Transverse colon (tissue), 4 donors: ENCODE data around the gene C3AR1. TPM values are rescaled to one million over a fixed set of nuclear protein-coding genes. Genes with fewer than 3 reads are reported as not detected.
"Not testable (repeated sequence)": the region's sequence is repeated elsewhere in the genome, so short reads cannot be mapped to it uniquely, and the experiment has no call there.

Source experiments
- DNase-seq: peaks from one replicate; pipeline ENCODE4 v3.0.0-alpha.2; 2019
- H3K27ac ChIP-seq, 4 donors: fragments of 200-600 bp; sonication (generic); 2 replicates each; pipeline ENCODE4 v1.5.1; 2016 to 2018; ENCODE audit warnings: inconsistent platforms in 4 of 4
- H3K27me3 ChIP-seq: fragments of 200-600 bp; sonication (generic); 2 replicates; pipeline ENCODE4 v1.5.1; 2017; ENCODE audit warnings: inconsistent platforms
- H3K36me3 ChIP-seq, 4 donors: fragments of 200-600 bp; sonication (generic); 2 replicates each; pipeline ENCODE4 v1.5.1; 2017 to 2019; ENCODE audit warnings: inconsistent platforms in 4 of 4
- H3K4me1 ChIP-seq, 4 donors: fragments of 200-600 bp; sonication (generic); 2 replicates each; pipeline ENCODE4 v1.5.1; 2017 to 2020; ENCODE audit warnings: inconsistent platforms in 4 of 4
- H3K4me3 ChIP-seq, 4 donors: fragments of 200-600 bp; sonication (generic); 1 replicate in 1 of 4; 2 replicates in 3 of 4; pipeline versions ENCODE4 v1.5.1 to v1.6.1; 2017 to 2019; ENCODE audit warnings: inconsistent platforms in 4 of 4
- H3K9me3 ChIP-seq, 2 donors: fragments of 200-600 bp; sonication (generic); 2 replicates each; pipeline ENCODE4 v1.5.1; 2017 to 2019; ENCODE audit warnings: inconsistent platforms in 2 of 2
- CTCF ChIP-seq, 5 experiments: fragments of 200-600 bp in 3 of 5; fragments of 450-650 bp in 2 of 5; sonication (generic) in 3 of 5; IDR thresholded peaks; 1 replicate in 2 of 5; 2 replicates in 3 of 5; pipeline ENCODE4 v1.5.1; 2016 to 2017; ENCODE audit warnings: antibody characterized with exemption in 5 of 5, inconsistent platforms in 3 of 5, mild to moderate bottlenecking in 2 of 5, moderate library complexity in 1 of 5
- EP300 ChIP-seq: sonication (generic); formaldehyde crosslinking; IDR thresholded peaks from one replicate; pipeline ENCODE4 v1.6.1; 2017; ENCODE audit warnings: antibody characterized with exemption, low read depth
- POLR2A ChIP-seq: fragments of 450-650 bp; IDR thresholded peaks from one replicate; pipeline ENCODE4 v1.6.1; 2016; ENCODE audit warnings: antibody characterized with exemption, mild to moderate bottlenecking, moderate library complexity
- POLR2AphosphoS5 ChIP-seq, 3 donors: sonication (generic); formaldehyde crosslinking; IDR thresholded peaks; one replicate each; pipeline ENCODE4 v1.6.1; 2016; ENCODE audit warnings: antibody characterized with exemption in 3 of 3
- WGBS, 2 donors: methylation state at CpG; one replicate each; pipeline ENCODE4 v1.1.5; 2018; ENCODE audit warnings: low coverage in 1 of 2; 5-methylcytosine and 5-hydroxymethylcytosine counted together
- in situ Hi-C, 4 donors: fragments of 200-750 bp; cut with MboI; loops; one replicate each; pipeline versions ENCODE4 v1.15.0 to v1.15.1; 2017; ENCODE audit warnings: low sequenced_read_pairs in 3 of 4, low pct_ligation_motif_present in 1 of 4, low pct_unique_long_range_greater_than_20kb in 1 of 4
- intact Hi-C: fragments of 100-400 bp; cut with DNase I; formaldehyde crosslinking; loops from one replicate; pipeline ENCODE4 v1.15.1; 2023; ENCODE audit warnings: low total_unique reads
- total RNA-seq, 4 donors: library from RNA; depleted of rRNA; stranded (reverse); fragments of >200 nt; gene quantifications; one replicate each; pipeline ENCODE4 v1.1.0, GENCODE V29; 2016

The C3AR1 gene
- 1 to 10 TPM; 2.4 to 9.4 (median 3.6) TPM for total RNA-seq

GRCh38 chr12:8065991-8066594, at the start of gene C3AR1:
Gene C3AR1, minus strand, starts transcription at chr12:8066359. Its CDS starts 6,174 bp downstream, at chr12:8060185.
- H3K4me3 ChIP-seq: peak within 1 kb of the TSS in 1 of 4 donors; percentile 25
- in situ Hi-C loops: no loop called here
- intact Hi-C loops: no loop called here
- TF ChIP-seq POLR2A: peak; percentile 71
- TF ChIP-seq POLR2AphosphoS5 (IDR thresholded peaks at IDR 0.05): peak; percentile 23 to 71 (median 45)
- no peak for TF ChIP-seq CTCF (IDR thresholded peaks at IDR 0.05)
- no peaks in the 10 kb centered on the region for H3K36me3 ChIP-seq
- H3K4me1 ChIP-seq: no peaks in the 10 kb centered on the region
- WGBS, 2 donors: 56 to 69% methylated on average over 2 of the region's 2 CpGs
- DNase-seq: peak; percentile 44
- no peaks in the 10 kb centered on the region for H3K9me3 ChIP-seq
- H3K27ac ChIP-seq: peak within 1 kb of the TSS; percentile 31 to 73 (median 58)
- H3K27me3 ChIP-seq: no peaks in the 10 kb centered on the region

- H3K27me3 ChIP-seq, intact Hi-C loops, H3K4me3 ChIP-seq, DNase-seq, H3K9me3 ChIP-seq, H3K36me3 ChIP-seq, H3K4me1 ChIP-seq, H3K27ac ChIP-seq: not testable (repeated sequence)
- in situ Hi-C loops: loop anchor here in 2 of 4 donors (25.0 kb wide), 1 partner anchor 124 kb away; the partner anchor contains the start of gene FAM90A1 (in 2 of the 2)
- WGBS, 2 donors: 92% methylated on average over 4 of the region's 4 CpGs; no CpG with 5 or more reads in 1 of the 2 donors
These were observed 47.0 kb upstream of the C3AR1 start for GRCh38 chr12:8113117-8113516.

GRCh38 chr12:8108808-8109398, 42.7 kb upstream of the C3AR1 start:
- intact Hi-C loops (no loop called here), in situ Hi-C loops (loop anchor here in 2 of 4 donors (25.0 kb wide), 1 partner anchor 128 kb away; the partner anchor contains the start of gene FAM90A1 (in 2 of the 2))
- H3K27me3 ChIP-seq: no peaks in the 10 kb centered on the region
- peak; percentile 73 for DNase-seq
- WGBS, 2 donors: 0 to 1% methylated on average over 3 of the region's 3 CpGs
- TF ChIP-seq CTCF (IDR thresholded peaks at IDR 0.05) (peak; percentile 92 to 98 (median 98)), POLR2AphosphoS5 (IDR thresholded peaks at IDR 0.05) (no peak), POLR2A (no peak)
- no peaks in the 10 kb centered on the region for H3K36me3 ChIP-seq
- no peak overlapping the region for H3K4me3 ChIP-seq
- no peak overlapping the region for H3K27ac ChIP-seq
- H3K4me1 ChIP-seq: peaks cover 0 to 4% (median 0%) of the 10 kb centered on the region in 4 donors
- peaks cover 0 to 5% of the 10 kb centered on the region in 2 donors for H3K9me3 ChIP-seq

- DNase-seq: no peak
- Histone ChIP-seq H3K4me3 (no peak overlapping the region), H3K36me3 (peaks cover 0 to 26% (median 13%) of the 10 kb centered on the region in 4 donors), H3K27me3 (no peaks in the 10 kb centered on the region), H3K27ac (no peak overlapping the region), H3K4me1 (no peaks in the 10 kb centered on the region), H3K9me3 (no peaks in the 10 kb centered on the region)
- in situ Hi-C loops: no loop called here
- 95% methylated on average over 3 of the region's 3 CpGs; no CpG with 5 or more reads in 1 of the 2 donors for WGBS, 2 donors
- TF ChIP-seq POLR2AphosphoS5 (IDR thresholded peaks at IDR 0.05): no peak
- TF ChIP-seq CTCF (IDR thresholded peaks at IDR 0.05): no peak
- TF ChIP-seq POLR2A: no peak
- TF ChIP-seq EP300: no peak
- intact Hi-C loops: no loop called here
These were observed 33.1 kb upstream of the C3AR1 start for GRCh38 chr12:8099235-8099634.
